Fibroblast of lung (primary cell): Measurements from ENCODE around the gene HIGD1A. TPM values are rescaled to one million over a fixed set of nuclear protein-coding genes. Genes with fewer than 3 reads are reported as not detected.

ENCODE experiments used
- DNase-seq, 2 donors: peaks; one replicate each; pipeline versions ENCODE4 v3.0.0 to v3.0.0-alpha.2; 2010; ENCODE audit warnings: low read depth in 2 of 2
- H2AFZ ChIP-seq: 2 replicates; pipeline ENCODE4 v1.5.1; 2012; ENCODE audit warnings: low read length, control low read depth, inconsistent platforms
- H3K27ac ChIP-seq: 2 replicates; pipeline ENCODE4 v1.5.1; 2011; ENCODE audit warnings: low read length, control low read depth; ENCODE audit not compliant: insufficient read depth
- H3K27me3 ChIP-seq: 2 replicates; pipeline ENCODE4 v1.5.1; 2011; ENCODE audit warnings: mild to moderate bottlenecking, low read length; ENCODE audit not compliant: control insufficient read depth, insufficient read depth
- H3K36me3 ChIP-seq: 2 replicates; pipeline ENCODE4 v1.5.1; 2011; ENCODE audit warnings: low read length; ENCODE audit not compliant: control insufficient read depth, insufficient read depth
- H3K4me1 ChIP-seq: 2 replicates; pipeline ENCODE4 v1.5.1; 2011; ENCODE audit warnings: low read length; ENCODE audit not compliant: control insufficient read depth, insufficient read depth; ENCODE audit errors: extremely low read depth
- H3K4me2 ChIP-seq: 2 replicates; pipeline ENCODE4 v1.5.1; 2011; ENCODE audit warnings: low read length, control low read depth; ENCODE audit not compliant: insufficient read depth; ENCODE audit errors: extremely low read depth
- H3K4me3 ChIP-seq, 4 experiments: fragments of 200-600 bp in 1 of 4; sonication (generic) in 1 of 4; replicated peaks in 1 of 4; 2 replicates each; pipeline ENCODE4 v1.5.1; 2011 to 2016; ENCODE audit warnings: low read length in 4 of 4, low read depth in 3 of 4, mild to moderate bottlenecking in 3 of 4, control low read depth in 2 of 4, inconsistent platforms in 1 of 4, mixed read lengths in 1 of 4; ENCODE audit not compliant: insufficient read depth in 1 of 4; ENCODE audit errors: control extremely low read depth in 1 of 4
- H3K79me2 ChIP-seq: 2 replicates; pipeline ENCODE4 v1.5.1; 2012; ENCODE audit warnings: mild to moderate bottlenecking, low read length, inconsistent platforms; ENCODE audit not compliant: control insufficient read depth, insufficient read depth
- H3K9ac ChIP-seq: 2 replicates; pipeline ENCODE4 v1.5.1; 2011; ENCODE audit warnings: mild to moderate bottlenecking, low read length, control low read depth; ENCODE audit not compliant: insufficient read depth
- H3K9me3 ChIP-seq: 2 replicates; pipeline ENCODE4 v1.5.1; 2012; ENCODE audit warnings: low read depth, low read length; ENCODE audit not compliant: control insufficient read depth, insufficient read depth
- H4K20me1 ChIP-seq: 2 replicates; pipeline ENCODE4 v1.5.1; 2011; ENCODE audit warnings: low read length; ENCODE audit not compliant: control insufficient read depth, insufficient read depth; ENCODE audit errors: extremely low read depth
- EZH2 ChIP-seq: IDR thresholded peaks from 2 replicates; pipeline ENCODE4 v1.5.1; 2012; ENCODE audit warnings: low read length, control low read depth, mild to moderate bottlenecking; ENCODE audit errors: missing control alignments
- polyA plus RNA-seq, 2 donors: library from polyadenylated mRNA; depleted of rRNA in 1 of 2; stranded (reverse) in 1 of 2; unstranded in 1 of 2; fragments of >200 nt; gene quantifications; 2 replicates each; pipeline ENCODE4 v1.2.1, GENCODE V29; 2011 to 2012; ENCODE audit warnings: missing spikeins in 1 of 2
- total RNA-seq: library from RNA; depleted of rRNA; stranded (reverse); fragments of >200 nt; gene quantifications from 2 replicates; pipeline ENCODE4 v1.2.1, GENCODE V29; 2014
- TF ChIP-seq, protein P1 (sequence below), 2 donors: IDR thresholded peaks in 1 of 2; conservative IDR thresholded peaks in 1 of 2; 1 replicate in 1 of 2; 2 replicates in 1 of 2; pipeline ENCODE4 v1.5.1; 2011 to 2012; ENCODE audit warnings: low read length in 2 of 2, control low read depth in 1 of 2, inconsistent platforms in 1 of 2, low read depth in 1 of 2, mild to moderate bottlenecking in 1 of 2

HIGD1A gene
- total and polyA plus RNA-seq, 2 donors (not counting 1 experiment from before 2014, with no cell fraction given): 121 to 245 TPM

GRCh38 chr3:42820746-42821051 lies 16.4 kb upstream of the HIGD1A start:
- Histone ChIP-seq H3K4me3 (no peak overlapping the region), H3K9me3 (no peaks in the 10 kb centered on the region), H3K27me3 (peaks cover 2% of the 10 kb centered on the region), H3K27ac (no peak overlapping the region), H3K79me2 (no peaks in the 10 kb centered on the region), H2AFZ (no peak overlapping the region), H3K4me2 (no peak overlapping the region), H3K36me3 (no peaks in the 10 kb centered on the region), H3K4me1 (no peaks in the 10 kb centered on the region), H4K20me1 (no peaks in the 10 kb centered on the region), H3K9ac (no peak overlapping the region)
- no peak for DNase-seq
- TF ChIP-seq EZH2: no peak
- TF ChIP-seq, protein P1, sequence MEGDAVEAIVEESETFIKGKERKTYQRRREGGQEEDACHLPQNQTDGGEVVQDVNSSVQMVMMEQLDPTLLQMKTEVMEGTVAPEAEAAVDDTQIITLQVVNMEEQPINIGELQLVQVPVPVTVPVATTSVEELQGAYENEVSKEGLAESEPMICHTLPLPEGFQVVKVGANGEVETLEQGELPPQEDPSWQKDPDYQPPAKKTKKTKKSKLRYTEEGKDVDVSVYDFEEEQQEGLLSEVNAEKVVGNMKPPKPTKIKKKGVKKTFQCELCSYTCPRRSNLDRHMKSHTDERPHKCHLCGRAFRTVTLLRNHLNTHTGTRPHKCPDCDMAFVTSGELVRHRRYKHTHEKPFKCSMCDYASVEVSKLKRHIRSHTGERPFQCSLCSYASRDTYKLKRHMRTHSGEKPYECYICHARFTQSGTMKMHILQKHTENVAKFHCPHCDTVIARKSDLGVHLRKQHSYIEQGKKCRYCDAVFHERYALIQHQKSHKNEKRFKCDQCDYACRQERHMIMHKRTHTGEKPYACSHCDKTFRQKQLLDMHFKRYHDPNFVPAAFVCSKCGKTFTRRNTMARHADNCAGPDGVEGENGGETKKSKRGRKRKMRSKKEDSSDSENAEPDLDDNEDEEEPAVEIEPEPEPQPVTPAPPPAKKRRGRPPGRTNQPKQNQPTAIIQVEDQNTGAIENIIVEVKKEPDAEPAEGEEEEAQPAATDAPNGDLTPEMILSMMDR (conservative IDR thresholded peaks at IDR 0.05 in 1 of 2, IDR thresholded peaks at IDR 0.05 in 1 of 2; ENCODE audit: low read depth in 1 of 2, low read length in 2 of 2): no peak

DNA sequence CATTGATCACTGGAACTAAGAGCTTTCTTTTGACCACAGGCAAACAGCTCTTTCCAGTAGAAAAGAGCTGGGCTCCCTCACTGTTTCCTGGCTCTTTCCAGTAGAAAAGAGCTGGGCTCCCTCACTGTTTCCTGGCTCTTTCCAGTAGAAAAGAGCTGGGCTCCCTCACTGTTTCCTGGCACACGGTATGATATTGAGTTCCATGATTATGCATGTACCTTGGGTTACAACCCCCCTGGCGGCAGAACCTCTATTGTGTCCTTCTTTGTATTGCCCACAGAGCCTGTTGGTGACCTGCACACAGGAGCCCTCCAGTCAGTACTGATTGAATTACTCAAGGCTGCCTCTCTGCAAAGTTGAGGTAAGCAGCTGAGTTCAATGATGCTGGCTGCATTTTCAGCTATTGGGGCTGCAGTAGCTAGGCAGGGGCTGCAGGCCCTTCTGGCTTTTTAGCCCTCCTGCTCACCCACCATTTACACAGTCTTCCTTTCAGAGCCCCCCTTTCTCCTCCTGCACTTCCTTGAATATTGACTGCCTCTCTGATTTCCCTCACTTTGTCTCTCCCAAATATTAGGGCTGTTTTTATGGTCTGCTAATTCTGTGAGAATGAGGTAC lies 15.2 kb upstream of the HIGD1A start:
- Histone ChIP-seq H3K79me2 (no peaks in the 10 kb centered on the region), H3K9ac (no peak overlapping the region), H2AFZ (no peak overlapping the region), H3K4me3 (no peak overlapping the region), H3K27me3 (peaks cover 2% of the 10 kb centered on the region), H3K4me2 (no peak overlapping the region), H3K27ac (no peak overlapping the region), H3K36me3 (no peaks in the 10 kb centered on the region), H4K20me1 (no peaks in the 10 kb centered on the region), H3K4me1 (no peaks in the 10 kb centered on the region), H3K9me3 (no peaks in the 10 kb centered on the region)
- TF ChIP-seq, protein P1 (conservative IDR thresholded peaks at IDR 0.05 in 1 of 2, IDR thresholded peaks at IDR 0.05 in 1 of 2; ENCODE audit: low read depth in 1 of 2, low read length in 2 of 2): no peak
- TF ChIP-seq EZH2: no peak
- no peak for DNase-seq

- no peaks in the 10 kb centered on the region for H3K9me3 ChIP-seq
- peaks cover 2% of the 10 kb centered on the region for H3K27me3 ChIP-seq
- no peak overlapping the region for H3K4me3 ChIP-seq
- no peaks in the 10 kb centered on the region for H3K79me2 ChIP-seq
- TF ChIP-seq, protein P1 (conservative IDR thresholded peaks at IDR 0.05 in 1 of 2, IDR thresholded peaks at IDR 0.05 in 1 of 2; ENCODE audit: low read depth in 1 of 2, low read length in 2 of 2): no peak
- TF ChIP-seq EZH2: no peak
- H3K9ac ChIP-seq: no peak overlapping the region
- no peaks in the 10 kb centered on the region for H4K20me1 ChIP-seq
- DNase-seq: no peak
- H3K4me2 ChIP-seq: no peak overlapping the region
- H3K27ac ChIP-seq: no peak overlapping the region
- H3K36me3 ChIP-seq: no peaks in the 10 kb centered on the region
- no peak overlapping the region for H2AFZ ChIP-seq
- no peaks in the 10 kb centered on the region for H3K4me1 ChIP-seq
Measured at GRCh38 chr3:42815826-42816225, 11.5 kb upstream of the HIGD1A start.
